ENCODE measurements around the gene AKR1A1. TPM values are rescaled to one million over a fixed set of nuclear protein-coding genes. Genes with fewer than 3 reads are reported as not detected.
A peak's percentile ranks its signal among the peaks of the same experiment; 100 is the strongest.

The AKR1A1 gene
- total RNA-seq, 1 donor from 2014 or later, result 154 TPM

DNA sequence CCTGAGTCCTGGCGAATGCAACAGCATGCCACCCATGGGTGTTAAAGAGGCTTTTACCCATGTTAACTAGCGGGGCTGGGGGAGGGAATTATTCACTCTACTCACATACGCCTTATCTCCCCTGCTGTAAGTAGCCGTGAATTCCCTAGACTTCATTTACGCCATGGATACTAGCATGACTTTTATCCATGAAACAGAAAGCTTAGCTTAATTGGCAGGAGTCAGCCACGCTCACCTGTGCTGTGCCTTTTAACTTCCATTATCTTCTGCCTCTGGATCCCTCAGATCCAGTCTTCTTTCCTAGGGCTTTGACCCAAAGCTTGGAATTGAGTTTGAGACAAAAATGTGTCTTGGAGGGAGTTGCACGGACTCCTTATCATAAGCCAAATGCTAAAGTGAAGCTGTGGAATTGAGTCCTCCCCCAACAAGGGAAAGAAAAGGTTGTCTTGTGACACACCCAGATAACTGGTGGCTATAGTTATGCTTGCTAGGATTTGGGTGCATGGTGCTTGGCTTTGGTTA, 23.5 kb downstream of the AKR1A1 start:
- no peak overlapping the region for H3K4me3 Mint-ChIP-seq (ENCODE audit: unreplicated experiment)
- DNase-seq (ENCODE audit: low spot score), result no peak
- H3K27me3 Mint-ChIP-seq (ENCODE audit: low read depth), result no peaks in the 10 kb centered on the region
- H3K36me3 Mint-ChIP-seq (ENCODE audit: low read depth), result peaks cover 12% of the 10 kb centered on the region
- peaks cover 2% of the 10 kb centered on the region for H3K4me1 Mint-ChIP-seq (ENCODE audit: low read depth)
- H3K27ac Mint-ChIP-seq (ENCODE audit: unreplicated experiment), result no peak overlapping the region
- TF ChIP-seq, protein P1, sequence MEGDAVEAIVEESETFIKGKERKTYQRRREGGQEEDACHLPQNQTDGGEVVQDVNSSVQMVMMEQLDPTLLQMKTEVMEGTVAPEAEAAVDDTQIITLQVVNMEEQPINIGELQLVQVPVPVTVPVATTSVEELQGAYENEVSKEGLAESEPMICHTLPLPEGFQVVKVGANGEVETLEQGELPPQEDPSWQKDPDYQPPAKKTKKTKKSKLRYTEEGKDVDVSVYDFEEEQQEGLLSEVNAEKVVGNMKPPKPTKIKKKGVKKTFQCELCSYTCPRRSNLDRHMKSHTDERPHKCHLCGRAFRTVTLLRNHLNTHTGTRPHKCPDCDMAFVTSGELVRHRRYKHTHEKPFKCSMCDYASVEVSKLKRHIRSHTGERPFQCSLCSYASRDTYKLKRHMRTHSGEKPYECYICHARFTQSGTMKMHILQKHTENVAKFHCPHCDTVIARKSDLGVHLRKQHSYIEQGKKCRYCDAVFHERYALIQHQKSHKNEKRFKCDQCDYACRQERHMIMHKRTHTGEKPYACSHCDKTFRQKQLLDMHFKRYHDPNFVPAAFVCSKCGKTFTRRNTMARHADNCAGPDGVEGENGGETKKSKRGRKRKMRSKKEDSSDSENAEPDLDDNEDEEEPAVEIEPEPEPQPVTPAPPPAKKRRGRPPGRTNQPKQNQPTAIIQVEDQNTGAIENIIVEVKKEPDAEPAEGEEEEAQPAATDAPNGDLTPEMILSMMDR (IDR thresholded peaks at IDR 0.05), result no peak
- H3K9me3 Mint-ChIP-seq (ENCODE audit: low read depth), result no peaks in the 10 kb centered on the region

DNA sequence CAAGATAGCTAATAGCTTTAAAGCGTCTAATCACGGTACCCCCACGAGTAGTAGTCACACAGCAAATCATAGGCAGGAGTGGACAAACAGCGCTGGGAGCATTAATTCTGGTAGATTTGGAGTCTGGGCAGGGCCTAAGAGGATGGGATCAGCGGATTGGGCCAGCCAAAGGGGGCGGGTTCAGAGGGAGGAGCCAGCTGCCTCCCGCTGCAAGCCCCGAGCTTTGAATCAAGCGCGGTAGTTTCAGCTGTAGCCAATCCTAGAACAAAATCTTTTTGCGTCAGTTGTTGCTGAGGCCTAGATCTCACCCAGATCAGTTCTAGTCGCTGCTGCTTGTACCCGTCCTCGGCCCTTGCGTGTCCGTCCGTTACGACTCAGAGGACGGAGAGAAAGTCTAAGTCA, 32.6 kb downstream of the AKR1A1 start:
- no peaks in the 10 kb centered on the region for H3K9me3 Mint-ChIP-seq (ENCODE audit: low read depth)
- DNase-seq (ENCODE audit: low spot score), result peak; percentile 95
- H3K36me3 Mint-ChIP-seq (ENCODE audit: low read depth), result no peaks in the 10 kb centered on the region
- no peaks in the 10 kb centered on the region for H3K27me3 Mint-ChIP-seq (ENCODE audit: low read depth)
- TF ChIP-seq, protein P1 (IDR thresholded peaks at IDR 0.05), result no peak
- peaks cover 21% of the 10 kb centered on the region for H3K4me1 Mint-ChIP-seq (ENCODE audit: low read depth)
- peak overlapping the region; percentile 91 for H3K4me3 Mint-ChIP-seq (ENCODE audit: unreplicated experiment)
- H3K27ac Mint-ChIP-seq (ENCODE audit: unreplicated experiment), result peak overlapping the region; percentile 98

DNA sequence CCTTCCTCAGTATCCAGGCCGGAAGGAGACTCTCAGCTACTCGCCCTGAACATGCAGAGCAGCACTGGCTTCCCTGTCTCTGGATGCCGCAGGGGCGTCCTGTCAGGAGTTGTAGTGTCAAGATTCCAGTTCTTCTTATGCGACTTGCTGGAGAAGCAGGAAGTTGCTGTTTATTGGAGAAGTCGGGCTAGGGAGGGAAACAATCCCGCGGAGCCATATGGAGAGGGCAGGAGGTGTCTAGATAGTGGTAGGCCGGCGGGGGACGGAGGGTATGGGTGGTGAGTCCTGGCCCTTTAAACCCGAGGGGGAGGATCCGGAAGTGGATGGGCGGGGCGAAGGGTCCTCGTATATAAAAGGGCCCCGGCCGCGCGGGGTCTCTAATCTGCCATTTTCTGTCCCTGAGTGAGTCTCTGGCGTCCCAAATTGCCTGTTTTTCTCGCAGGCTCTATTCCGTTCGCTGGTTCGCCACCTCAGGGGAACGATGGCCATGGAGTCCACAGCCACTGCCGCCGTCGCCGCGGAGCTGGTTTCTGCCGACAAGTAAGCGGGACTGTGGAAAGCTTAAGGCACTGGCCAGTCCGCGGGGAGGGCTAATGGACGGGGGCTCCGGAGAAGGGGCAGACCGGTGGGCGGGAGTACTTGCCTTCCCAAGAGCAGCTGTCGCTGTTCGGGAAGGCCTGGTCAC, 33.2 kb downstream of the AKR1A1 start, which contains the start of gene NASP:
Gene NASP (plus strand): TSS at position 376 of the 685 bp plus-strand sequence. CDS start 106 bp downstream, at position 482.
- Mint-ChIP-seq H3K4me1 (ENCODE audit: low read depth) (peaks cover 21% of the 10 kb centered on the region), H3K36me3 (ENCODE audit: low read depth) (no peaks in the 10 kb centered on the region), H3K27ac (ENCODE audit: unreplicated experiment) (peak within 1 kb of the TSS; percentile 98), H3K4me3 (ENCODE audit: unreplicated experiment) (peak within 1 kb of the TSS; percentile 91), H3K27me3 (ENCODE audit: low read depth) (no peaks in the 10 kb centered on the region), H3K9me3 (ENCODE audit: low read depth) (no peaks in the 10 kb centered on the region)
- peak; percentile 94 for DNase-seq (ENCODE audit: low spot score)
- TF ChIP-seq, protein P1 (IDR thresholded peaks at IDR 0.05), result no peak

DNA sequence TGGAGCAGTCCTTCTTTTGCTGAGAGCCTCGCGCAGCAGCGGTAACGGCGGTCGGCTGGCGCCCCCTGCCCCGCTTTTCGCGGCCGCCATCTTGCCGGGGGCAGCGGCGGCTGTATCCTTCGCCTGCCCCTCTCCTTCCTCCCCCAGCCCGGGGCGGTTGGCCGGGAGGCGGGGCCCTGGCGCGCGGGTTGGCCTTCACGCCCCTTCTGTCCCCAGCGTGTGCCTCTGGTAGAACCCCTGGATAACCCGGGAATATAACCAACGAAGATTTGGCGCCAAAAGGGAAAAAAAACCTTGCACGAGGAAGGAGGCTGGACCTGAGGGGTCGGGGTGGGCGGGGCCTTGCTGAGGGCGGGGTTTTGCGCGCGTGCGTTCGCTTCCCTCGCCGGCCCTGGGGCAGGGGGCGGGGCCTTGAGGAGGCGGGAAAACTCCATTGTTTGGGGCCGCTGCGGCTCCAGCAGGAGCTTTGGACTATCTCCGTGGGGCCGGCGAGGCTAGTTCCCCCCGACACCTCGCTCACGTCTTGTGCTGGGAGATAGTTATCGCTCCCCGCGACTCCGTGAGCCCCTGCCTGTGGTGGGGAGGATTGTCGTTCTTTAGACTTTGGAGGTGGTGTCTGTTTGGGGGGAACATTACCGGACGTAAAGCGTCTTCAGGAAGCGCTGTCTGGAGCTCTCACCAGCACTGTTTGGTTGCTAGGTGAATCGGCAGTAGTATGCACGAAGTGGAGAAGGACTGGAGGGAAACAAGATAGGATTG, 33.9 kb downstream of the AKR1A1 start:
- no peaks in the 10 kb centered on the region for H3K36me3 Mint-ChIP-seq (ENCODE audit: low read depth)
- peak overlapping the region; percentile 98 for H3K27ac Mint-ChIP-seq (ENCODE audit: unreplicated experiment)
- no peaks in the 10 kb centered on the region for H3K27me3 Mint-ChIP-seq (ENCODE audit: low read depth)
- peaks cover 21% of the 10 kb centered on the region for H3K4me1 Mint-ChIP-seq (ENCODE audit: low read depth)
- peak; percentile 94 for DNase-seq (ENCODE audit: low spot score)
- H3K4me3 Mint-ChIP-seq (ENCODE audit: unreplicated experiment), result peak overlapping the region; percentile 91
- TF ChIP-seq, protein P1 (IDR thresholded peaks at IDR 0.05), result peak; percentile 50
- no peaks in the 10 kb centered on the region for H3K9me3 Mint-ChIP-seq (ENCODE audit: low read depth)

DNA sequence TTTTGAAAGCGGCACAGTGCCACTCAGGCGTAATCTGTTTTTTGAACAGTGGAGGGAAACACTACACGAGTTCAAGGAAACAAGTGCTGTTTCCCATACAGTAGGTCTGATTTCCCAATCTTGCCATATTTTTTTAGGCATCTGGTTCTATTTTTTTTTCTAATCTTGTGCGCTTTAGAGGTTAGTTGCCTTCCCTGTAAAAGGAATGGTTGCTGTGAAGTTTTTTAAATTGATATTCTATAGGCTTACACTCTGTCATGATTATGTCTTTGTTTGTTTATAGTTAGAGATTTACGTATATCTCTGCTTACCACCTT, 34.4 kb downstream of the AKR1A1 start:
- H3K27me3 Mint-ChIP-seq (ENCODE audit: low read depth), result no peaks in the 10 kb centered on the region
- no peaks in the 10 kb centered on the region for H3K9me3 Mint-ChIP-seq (ENCODE audit: low read depth)
- TF ChIP-seq, protein P1 (IDR thresholded peaks at IDR 0.05), result peak; percentile 48
- peak overlapping the region; percentile 95 for H3K27ac Mint-ChIP-seq (ENCODE audit: unreplicated experiment)
- H3K4me3 Mint-ChIP-seq (ENCODE audit: unreplicated experiment), result peak overlapping the region; percentile 91
- DNase-seq (ENCODE audit: low spot score), result no peak
- no peaks in the 10 kb centered on the region for H3K36me3 Mint-ChIP-seq (ENCODE audit: low read depth)
- peaks cover 21% of the 10 kb centered on the region for H3K4me1 Mint-ChIP-seq (ENCODE audit: low read depth)
